ENCODE results near the gene CMC2. TPM values are rescaled to one million over a fixed set of nuclear protein-coding genes. Genes with fewer than 3 reads are reported as not detected.
A peak's percentile ranks its signal among the peaks of the same experiment; 100 is the strongest.

Gene CMC2
- total RNA-seq, 1 experiment from 2014 or later = 176 TPM

GRCh38 chr16:80974649-80975376, 31.9 kb downstream of the CMC2 start:
- no peak for DNase-seq (ENCODE audit: low spot score)

DNA sequence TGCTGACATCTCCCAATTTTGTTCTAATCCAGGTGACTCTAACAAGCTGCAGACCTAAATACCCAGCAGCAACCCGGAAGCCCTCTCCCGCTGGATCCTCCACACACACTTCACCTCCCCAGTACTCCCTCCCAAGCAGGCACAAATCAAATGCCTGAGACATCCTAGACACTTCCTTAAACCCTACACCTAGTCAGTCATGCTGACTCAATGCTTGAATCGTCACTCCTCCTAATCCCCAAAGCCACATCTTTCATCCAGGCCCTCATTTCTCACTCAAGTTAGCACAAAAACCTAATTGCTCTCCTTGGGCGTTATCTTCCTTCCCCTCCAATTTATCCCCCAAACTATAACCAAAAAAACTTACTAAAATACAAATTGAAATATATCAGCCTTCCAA, 32.7 kb downstream of the CMC2 start:
- no peak for DNase-seq (ENCODE audit: low spot score)

DNA sequence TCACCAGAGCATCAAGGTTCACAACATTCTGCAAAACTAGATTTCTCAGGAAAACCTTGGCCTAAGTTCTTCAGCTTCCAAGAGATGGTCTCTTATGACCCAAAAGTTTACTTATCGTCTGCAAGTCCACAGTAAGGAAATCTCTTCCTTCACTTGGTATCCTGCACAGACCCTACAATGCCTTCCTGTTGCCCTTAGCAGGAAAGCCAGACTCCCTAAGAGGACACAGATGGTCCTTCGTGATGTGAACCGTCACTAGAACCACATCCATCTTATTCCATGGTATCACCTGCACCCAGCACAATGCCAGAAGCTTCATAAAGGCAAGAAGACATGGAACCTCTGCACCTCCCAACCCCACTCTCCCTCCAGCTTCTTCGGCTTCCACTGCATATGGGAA, 34.1 kb downstream of the CMC2 start:
- DNase-seq (ENCODE audit: low spot score) = no peak

GRCh38 chr16:80971819-80972218, 34.9 kb downstream of the CMC2 start:
- DNase-seq (ENCODE audit: low spot score) = no peak

DNA sequence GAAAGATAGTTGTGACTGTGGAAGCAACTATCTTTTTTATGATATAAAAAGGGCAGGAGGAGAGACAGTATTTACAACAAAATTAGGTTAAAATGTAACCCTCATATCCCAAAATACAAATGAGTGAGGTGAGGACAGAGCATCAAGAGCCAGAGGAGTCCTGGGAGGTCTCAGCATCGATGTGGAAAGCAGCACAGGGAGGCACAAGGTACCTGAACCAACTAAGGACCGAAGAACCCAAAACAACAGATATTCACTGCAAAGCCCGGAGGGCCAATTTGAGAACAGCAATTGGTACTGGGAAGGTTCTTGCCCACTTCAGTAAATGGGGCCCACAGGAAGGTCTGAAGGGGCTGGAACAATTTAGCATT, 37.6 kb downstream of the CMC2 start:
- DNase-seq (ENCODE audit: low spot score) = no peak

- DNase-seq (ENCODE audit: low spot score) = no peak
These were observed 38.1 kb downstream of the CMC2 start for GRCh38 chr16:80968386-80969113.

DNA sequence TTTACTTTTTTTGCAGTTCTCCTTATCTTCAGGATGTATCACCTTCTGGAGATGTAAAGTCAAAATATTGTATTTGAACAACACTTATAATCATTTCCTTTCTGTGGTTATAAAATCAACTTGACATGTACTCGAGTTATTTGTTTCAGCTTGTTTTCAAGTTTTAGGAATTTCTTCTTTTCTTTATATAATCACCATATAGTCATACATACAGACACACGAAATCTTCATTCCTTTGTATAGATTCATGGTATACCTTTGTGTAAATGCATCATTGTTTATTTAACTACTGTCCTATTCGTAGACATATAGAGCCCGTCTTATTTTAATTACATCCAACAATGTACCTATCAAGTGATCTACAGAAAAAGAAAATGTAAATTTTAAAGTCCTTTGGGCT, 40.1 kb downstream of the CMC2 start:
- DNase-seq (ENCODE audit: low spot score) = no peak

DNA sequence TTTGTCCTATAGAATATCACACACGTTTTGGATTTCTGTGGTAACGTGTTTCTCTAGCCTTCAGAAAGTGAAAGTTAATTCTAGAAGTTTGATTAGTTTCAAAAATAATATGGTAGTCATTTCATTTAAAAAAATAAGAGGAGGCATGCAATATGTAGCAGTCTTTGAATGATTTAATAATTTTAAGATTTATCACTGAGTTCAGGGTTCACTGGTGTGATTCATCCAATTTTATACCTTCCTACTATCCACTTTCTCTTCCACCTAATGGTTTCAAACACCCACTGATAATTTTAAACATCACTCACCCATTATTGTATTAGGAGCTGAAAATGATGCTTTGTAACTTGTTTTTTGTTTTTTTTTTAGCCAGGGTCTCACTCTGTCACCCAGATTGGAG, 42.3 kb downstream of the CMC2 start:
- no peak for DNase-seq (ENCODE audit: low spot score)

- no peak for DNase-seq (ENCODE audit: low spot score)
These were observed 43.8 kb downstream of the CMC2 start for GRCh38 chr16:80962879-80963278.

- DNase-seq (ENCODE audit: low spot score) = no peak
These were observed 48.4 kb downstream of the CMC2 start for GRCh38 chr16:80958284-80958683.

DNA sequence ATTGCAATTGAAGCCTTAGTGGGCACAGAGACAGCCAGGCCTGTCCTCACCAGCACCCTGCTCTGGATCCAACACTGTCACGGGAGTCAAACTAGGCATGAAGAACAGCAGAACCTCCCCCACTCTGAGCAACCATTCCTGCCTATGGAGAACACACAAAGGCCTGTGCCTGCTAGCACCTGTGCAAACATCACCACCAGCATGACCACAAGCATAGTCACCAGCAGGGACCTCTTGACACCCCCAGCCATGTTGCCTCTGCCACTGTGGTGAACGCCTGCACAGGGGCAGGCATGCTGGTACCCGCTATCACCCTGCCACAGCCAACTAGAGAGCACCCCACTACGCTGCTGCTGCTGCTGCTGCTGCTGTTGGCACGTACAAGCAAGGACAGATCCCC, 51.7 kb downstream of the CMC2 start:
- DNase-seq (ENCODE audit: low spot score) = no peak

DNA sequence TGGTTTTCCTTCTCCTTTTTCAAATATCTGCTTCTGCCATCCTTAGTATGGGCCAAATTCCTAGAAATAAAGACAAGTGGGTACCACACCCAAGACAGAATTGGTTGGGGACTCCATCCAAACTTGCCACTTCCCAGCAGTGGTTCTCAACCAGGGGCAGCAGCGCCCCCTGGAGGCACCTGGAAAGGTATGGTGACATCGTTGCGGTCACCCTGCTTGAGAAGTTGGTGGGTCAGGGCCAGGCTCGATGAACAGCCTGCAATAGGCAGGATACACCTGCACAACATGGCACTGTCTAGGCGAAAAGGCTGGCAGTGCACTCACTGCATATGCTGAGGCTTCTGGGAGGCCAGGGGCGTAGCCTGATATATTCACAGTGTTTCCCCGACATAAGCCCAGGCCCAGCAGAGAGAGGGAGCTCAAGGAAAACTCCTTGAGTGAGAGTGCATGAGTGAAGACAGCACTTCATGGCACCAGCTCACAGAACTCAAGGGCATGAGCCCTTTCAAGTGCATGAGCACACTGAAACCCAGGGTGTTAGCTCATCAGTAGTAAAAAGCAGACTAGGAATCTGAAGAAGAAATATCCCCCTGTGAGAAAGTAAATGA, 57.7 kb downstream of the CMC2 start:
- peak; percentile 20 for DNase-seq (ENCODE audit: low spot score)

- no peak for DNase-seq (ENCODE audit: low spot score)
These were observed 58.7 kb downstream of the CMC2 start for GRCh38 chr16:80947708-80948625.

DNA sequence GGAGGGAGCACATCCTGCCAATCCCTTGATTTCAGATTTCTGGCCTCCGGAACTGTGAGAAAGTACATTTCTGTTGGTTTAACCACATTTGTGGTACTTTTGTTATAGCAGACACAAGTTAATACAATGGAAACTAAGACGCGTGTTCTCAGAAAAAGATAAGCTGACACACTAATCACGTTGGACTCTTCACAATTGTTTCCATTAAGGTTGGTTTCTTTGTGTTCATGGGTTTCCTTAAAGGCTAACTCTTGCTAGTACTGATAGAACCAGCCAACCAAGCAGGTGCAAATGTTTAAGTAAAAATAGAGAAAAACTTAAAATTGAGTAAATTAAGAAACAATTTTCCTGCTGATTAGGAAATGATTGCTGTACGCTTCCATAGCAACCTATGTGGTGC, 59.4 kb downstream of the CMC2 start:
- no peak for DNase-seq (ENCODE audit: low spot score)

- no peak for DNase-seq (ENCODE audit: low spot score)
These were observed 60.2 kb downstream of the CMC2 start for GRCh38 chr16:80946481-80946880.

DNA sequence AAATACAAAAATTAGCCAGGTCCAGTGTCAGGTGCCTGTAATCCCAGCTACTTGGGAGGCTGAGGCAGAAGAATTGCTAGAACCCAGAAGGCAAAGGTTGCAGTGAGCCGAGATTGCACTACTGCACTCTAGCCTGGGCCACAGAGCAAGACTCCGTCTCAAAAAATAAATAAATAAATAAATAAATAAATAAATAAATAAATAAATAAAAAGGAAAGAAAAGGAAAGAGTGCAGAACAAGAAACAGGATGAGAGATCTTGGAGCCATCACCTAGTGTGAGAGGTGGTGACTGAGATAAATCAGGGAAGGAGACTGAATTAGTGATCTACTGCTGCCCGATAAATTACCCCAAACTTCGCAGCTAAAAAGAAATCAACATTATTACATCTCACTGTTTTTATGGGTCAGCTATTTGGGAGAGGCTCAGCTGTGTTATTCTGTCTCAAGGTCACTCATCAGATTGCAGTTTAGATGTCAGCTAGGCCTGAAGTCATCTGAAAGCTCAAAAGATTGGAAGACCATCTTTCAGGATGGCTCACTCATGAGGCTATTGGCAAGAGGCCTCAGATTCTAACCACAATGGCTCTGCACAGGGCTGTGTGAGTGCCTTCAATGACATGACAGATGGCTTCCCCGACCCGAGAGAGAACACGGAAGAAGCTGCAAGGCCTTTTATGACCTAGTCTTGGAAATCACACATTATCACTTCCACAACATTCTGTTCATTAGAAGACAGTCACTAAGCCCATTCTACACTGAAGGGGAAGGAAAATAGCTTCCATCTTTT, 66.4 kb downstream of the CMC2 start:
- no peak for DNase-seq (ENCODE audit: low spot score)

DNA sequence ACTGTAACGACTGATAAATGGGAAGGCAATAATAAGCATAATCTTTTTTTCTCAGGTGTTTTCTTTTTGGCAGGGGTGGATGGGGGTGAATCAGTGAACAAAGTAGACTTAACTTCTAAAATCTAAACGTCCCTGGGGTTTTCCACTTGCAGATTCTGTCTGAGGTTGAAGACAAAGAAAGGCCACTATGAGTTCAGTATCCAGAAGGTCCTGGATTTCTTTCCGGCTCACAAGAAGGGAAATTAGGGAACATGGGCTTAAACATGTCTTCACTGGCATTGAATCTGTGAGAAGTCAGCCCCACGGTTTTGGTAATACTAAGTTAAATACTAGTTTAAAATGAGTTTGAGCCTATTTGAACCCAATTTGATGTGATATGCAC, 67.8 kb downstream of the CMC2 start:
- no peak for DNase-seq (ENCODE audit: low spot score)

DNA sequence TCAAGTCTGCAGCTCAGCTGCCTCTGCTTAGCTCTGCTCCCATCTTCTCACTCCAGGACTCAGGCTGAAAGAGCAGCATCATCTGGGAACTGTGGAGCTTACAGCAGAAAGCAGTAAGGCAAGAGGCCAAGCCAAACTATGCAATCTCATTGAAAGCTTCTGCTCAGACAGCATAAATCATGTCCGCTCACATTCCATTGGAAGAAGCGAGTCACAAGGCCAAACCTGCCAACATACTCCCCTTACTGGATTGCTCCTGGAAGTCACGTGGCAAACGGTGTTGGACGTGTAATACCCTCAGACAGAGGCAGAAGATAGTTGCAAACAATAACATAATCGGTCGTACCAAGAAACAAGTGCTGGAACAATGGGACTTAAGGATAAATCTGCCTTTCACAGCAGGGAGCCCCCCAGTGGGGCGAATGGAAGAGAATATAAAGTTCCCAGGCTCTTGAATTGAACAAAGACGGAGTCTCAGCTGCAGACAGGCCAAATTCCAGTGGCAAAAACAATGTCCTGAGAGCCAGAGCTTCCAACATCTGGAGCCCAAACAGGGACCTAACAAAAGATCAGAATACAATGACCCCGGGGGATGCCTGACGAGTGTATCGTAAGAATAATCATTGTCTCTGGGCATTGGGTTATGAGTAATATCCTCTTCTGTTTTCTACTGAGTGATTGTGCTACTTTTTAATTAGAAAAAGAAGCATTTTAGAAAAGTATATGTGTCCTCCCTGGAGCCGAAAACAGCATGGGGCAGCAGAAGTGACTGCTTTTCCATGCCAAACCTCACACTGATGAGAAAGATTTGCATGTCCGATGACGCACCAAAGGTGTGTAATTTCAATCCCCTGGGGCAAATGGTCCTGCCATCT, 68.4 kb downstream of the CMC2 start:
- DNase-seq (ENCODE audit: low spot score) = peak; percentile 84

- DNase-seq (ENCODE audit: low spot score) = no peak
These were observed 70.3 kb downstream of the CMC2 start for GRCh38 chr16:80936410-80936809.

DNA sequence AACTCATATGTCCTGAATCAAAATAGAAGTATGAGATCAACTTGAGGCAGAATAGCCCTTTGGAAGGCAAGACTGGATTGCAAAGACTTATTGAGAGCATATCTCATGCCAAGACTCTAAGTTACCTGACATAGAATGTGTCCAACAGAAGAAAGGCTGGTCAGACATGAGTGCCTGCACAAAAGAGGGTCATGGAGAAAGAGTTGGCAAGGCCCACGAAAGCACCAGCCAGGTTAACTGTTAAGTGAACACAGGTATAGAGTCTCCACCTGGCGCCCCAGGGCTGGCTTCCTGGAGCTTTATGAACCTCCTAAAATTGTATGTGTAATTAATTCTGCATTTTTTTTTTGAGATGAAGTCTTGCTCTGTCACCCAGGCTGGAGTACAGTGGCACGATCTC, 71.0 kb downstream of the CMC2 start:
- no peak for DNase-seq (ENCODE audit: low spot score)
